ENCODE measurements around the gene NMRK1.

NMRK1 gene

DNA sequence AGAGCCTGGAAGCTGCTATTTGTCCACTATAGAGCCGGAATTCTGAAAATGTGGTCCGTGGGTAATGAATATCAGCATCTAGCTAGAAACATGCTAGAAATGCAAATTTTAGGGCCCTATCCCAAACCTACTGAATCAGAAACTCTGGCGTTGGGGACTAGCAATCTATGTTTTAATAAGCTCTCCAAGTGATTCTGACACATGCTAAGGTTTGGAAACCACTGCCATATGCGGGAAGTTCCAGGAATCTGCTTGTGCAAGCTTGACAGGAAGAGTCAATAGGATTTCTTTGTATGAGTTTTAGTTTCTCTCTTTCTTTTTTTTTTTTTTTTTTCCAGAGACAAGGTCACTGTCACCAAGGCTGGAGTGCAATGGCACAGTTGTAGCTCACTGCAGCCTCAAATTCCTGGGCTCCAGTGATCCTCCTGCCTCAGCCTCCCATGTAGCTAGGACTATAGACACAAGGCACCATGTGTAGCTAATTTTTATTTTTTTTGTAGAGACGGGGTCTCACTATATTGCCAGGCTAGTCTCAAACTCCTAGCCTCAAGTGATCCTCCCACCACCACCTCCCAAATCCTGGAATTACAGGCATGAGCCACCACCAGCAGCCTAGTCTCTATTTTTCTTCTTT, 33.5 kb downstream of the NMRK1 start:
- no peak for DNase-seq (ENCODE audit: low spot score)
- no peak for TF ChIP-seq CTCF (IDR thresholded peaks at IDR 0.05; ENCODE audit: extremely low read depth, missing control alignments)

GRCh38 chr9:75053869-75054268, 34.1 kb downstream of the NMRK1 start:
- TF ChIP-seq CTCF (IDR thresholded peaks at IDR 0.05; ENCODE audit: extremely low read depth, missing control alignments): no peak
- DNase-seq (ENCODE audit: low spot score): no peak

GRCh38 chr9:75051285-75051684, 36.7 kb downstream of the NMRK1 start:
- DNase-seq (ENCODE audit: low spot score): no peak
- no peak for TF ChIP-seq CTCF (IDR thresholded peaks at IDR 0.05; ENCODE audit: extremely low read depth, missing control alignments)

GRCh38 chr9:75047506-75047905, 40.4 kb downstream of the NMRK1 start:
- no peak for DNase-seq (ENCODE audit: low spot score)
- no peak for TF ChIP-seq CTCF (IDR thresholded peaks at IDR 0.05; ENCODE audit: extremely low read depth, missing control alignments)

GRCh38 chr9:75046725-75047345, 41.1 kb downstream of the NMRK1 start:
- DNase-seq (ENCODE audit: low spot score): no peak

GRCh38 chr9:75041041-75041440, 46.9 kb downstream of the NMRK1 start:
- TF ChIP-seq CTCF (IDR thresholded peaks at IDR 0.05; ENCODE audit: extremely low read depth, missing control alignments): no peak
- no peak for DNase-seq (ENCODE audit: low spot score)

More at GRCh38 chr9:75046725-75047345, 41.1 kb downstream of the NMRK1 start:
- TF ChIP-seq CTCF (IDR thresholded peaks at IDR 0.05; ENCODE audit: extremely low read depth, missing control alignments): no peak

GRCh38 chr9:75039801-75040200, 48.2 kb downstream of the NMRK1 start:
- TF ChIP-seq CTCF (IDR thresholded peaks at IDR 0.05; ENCODE audit: extremely low read depth, missing control alignments): no peak

More at GRCh38 chr9:75039801-75040200, 48.2 kb downstream of the NMRK1 start:
- DNase-seq (ENCODE audit: low spot score): no peak

All from GM20000 (cell line).